HG02678 (cell line): ENCODE data around the gene EYS.
"Not testable (repeated sequence)": the region's sequence is repeated elsewhere in the genome, so short reads cannot be mapped to it uniquely, and the experiment has no call there.

Experiments used
- ATAC-seq: cut with Tn5 transposase; IDR thresholded peaks from one replicate; pipeline ENCODE4 v1.9.1; 2021; ENCODE audit warnings: mild to moderate bottlenecking, moderate library complexity; ENCODE audit not compliant: unreplicated experiment

EYS gene

GRCh38 chr6:64012351-64013001, 1694.5 kb downstream of the EYS start:
- no peak for ATAC-seq

- no peak for ATAC-seq
Measured at GRCh38 chr6:64010666-64011065, 1696.4 kb downstream of the EYS start.

GRCh38 chr6:64010010-64010409, 1697.0 kb downstream of the EYS start:
- no peak for ATAC-seq

- no peak for ATAC-seq
Measured at GRCh38 chr6:64006246-64006645, 1700.8 kb downstream of the EYS start.

GRCh38 chr6:64000818-64001491, 1706.1 kb downstream of the EYS start:
- ATAC-seq = no peak

GRCh38 chr6:63999613-64000012, 1707.4 kb downstream of the EYS start:
- ATAC-seq = no peak

GRCh38 chr6:63998991-63999390, 1708.0 kb downstream of the EYS start:
- ATAC-seq = no peak

GRCh38 chr6:63997734-63998133, 1709.3 kb downstream of the EYS start:
- no peak for ATAC-seq

GRCh38 chr6:63997221-63997620, 1709.8 kb downstream of the EYS start:
- no peak for ATAC-seq

- no peak for ATAC-seq
Measured at GRCh38 chr6:63985223-63985622, 1721.8 kb downstream of the EYS start.

- ATAC-seq = no peak
Measured at GRCh38 chr6:63975699-63976098, 1731.3 kb downstream of the EYS start.

- no peak for ATAC-seq
Measured at GRCh38 chr6:63968650-63969049, 1738.4 kb downstream of the EYS start.

- ATAC-seq = no peak
Measured at GRCh38 chr6:63964366-63964765, 1742.7 kb downstream of the EYS start.

- ATAC-seq = no peak
Measured at GRCh38 chr6:63963769-63964315, 1743.2 kb downstream of the EYS start.

GRCh38 chr6:63953336-63954021, 1753.5 kb downstream of the EYS start:
- ATAC-seq = not testable (repeated sequence)

GRCh38 chr6:63947792-63948529, 1759.1 kb downstream of the EYS start:
- no peak for ATAC-seq

GRCh38 chr6:63945987-63946386, 1761.0 kb downstream of the EYS start:
- no peak for ATAC-seq

GRCh38 chr6:63943826-63944225, 1763.2 kb downstream of the EYS start:
- no peak for ATAC-seq

- ATAC-seq = no peak
Measured at GRCh38 chr6:63941747-63942470, 1765.1 kb downstream of the EYS start.

GRCh38 chr6:63940056-63940455, 1767.0 kb downstream of the EYS start:
- ATAC-seq = no peak
